H1 (cell line): Measurements from ENCODE around the gene CDHR2. TPM values are rescaled to one million over a fixed set of nuclear protein-coding genes. Genes with fewer than 3 reads are reported as not detected.

ENCODE experiments used
- BCL11A ChIP-seq, 2 experiments: IDR thresholded peaks; one replicate each; pipeline ENCODE4 v1.6.1; 2011; ENCODE audit warnings: low read depth in 2 of 2, low read length in 2 of 2, mild to moderate bottlenecking in 2 of 2
- polyA plus RNA-seq, 7 experiments: library from polyadenylated mRNA; depleted of rRNA in 3 of 7; stranded (reverse) in 5 of 7; unstranded in 2 of 7; fragments of >200 nt in 5 of 7; fragments of 200-250 nt in 2 of 7; gene quantifications; 1 replicate in 5 of 7; 2 replicates in 1 of 7; 4 replicates in 1 of 7; pipeline versions ENCODE4 v1.2.1 to v1.2.3, GENCODE V29; 2011 to 2013; ENCODE audit warnings: missing spikeins in 2 of 7, mixed read lengths in 2 of 7
- total RNA-seq: library from RNA; stranded (reverse); fragmentation: NEBNext Ultra II Directional; extraction: Animal tissue kit (Norgen Biotek cat#: 25700); gene quantifications from 2 replicates; pipeline ENCODE4 v1.2.1, GENCODE V29; 2021
- TF ChIP-seq, protein P1 (sequence below), 3 experiments: IDR thresholded peaks; 1 replicate in 2 of 3; 2 replicates in 1 of 3; pipeline versions ENCODE4 v1.5.1 to v1.6.1; 2011; ENCODE audit warnings: low read length in 3 of 3, mild to moderate bottlenecking in 3 of 3, inconsistent platforms in 2 of 3, low read depth in 1 of 3, moderate library complexity in 1 of 3; ENCODE audit not compliant: insufficient read depth in 1 of 3; ENCODE audit errors: control extremely low read depth in 1 of 3
- TF ChIP-seq, protein P2 (sequence below): IDR thresholded peaks from 2 replicates; pipeline ENCODE4 v1.6.1; 2012; ENCODE audit warnings: inconsistent platforms
- TF ChIP-seq, protein P3 (sequence below): IDR thresholded peaks from 2 replicates; pipeline ENCODE4 v1.6.1; 2012; ENCODE audit warnings: inconsistent platforms

Gene CDHR2
- total and polyA plus RNA-seq, 2 of the 8 experiments (the other 6 are each of a cell fraction or from before 2014, with no cell fraction given) = 0.02 to 0.43 TPM

DNA sequence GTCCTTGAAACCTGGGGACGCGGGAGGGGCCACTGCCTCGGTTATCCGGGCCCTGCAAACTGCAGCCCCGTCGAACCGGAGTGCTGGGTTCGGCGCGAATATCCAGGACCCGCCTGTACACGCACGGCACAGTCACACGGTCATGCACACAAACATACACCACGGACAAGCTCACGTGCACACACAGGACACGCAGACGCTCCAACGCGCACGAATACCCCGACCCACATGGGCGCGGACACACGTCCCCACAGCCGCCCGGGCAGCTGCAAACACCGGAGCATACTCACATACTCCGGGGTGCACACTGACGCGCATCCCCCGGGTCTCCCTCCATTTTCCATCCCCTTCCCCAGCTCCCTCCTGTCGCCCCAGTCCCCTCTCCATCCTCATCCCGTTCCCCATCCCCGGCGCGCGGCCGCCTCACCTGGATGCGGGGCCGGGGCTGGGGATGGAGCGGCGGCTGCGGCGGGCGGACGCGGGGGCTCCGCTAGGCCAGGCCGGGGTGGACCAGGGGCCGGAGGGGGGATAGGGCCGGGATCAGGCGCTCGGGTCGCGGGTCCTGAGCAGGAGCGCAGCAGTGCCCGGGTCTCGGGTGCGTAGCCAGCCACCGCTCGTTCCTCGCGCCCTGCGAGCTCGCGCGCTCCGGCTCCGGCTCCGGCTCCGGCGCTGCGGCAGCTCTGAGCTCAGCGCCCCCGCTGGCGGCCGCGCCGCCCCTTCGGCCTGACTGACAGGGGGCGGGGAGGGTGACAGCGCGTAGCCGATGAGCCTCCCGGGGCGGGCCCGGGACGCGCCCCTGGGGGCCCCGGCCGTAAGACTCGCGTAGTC is 80.9 kb downstream of the CDHR2 start, which contains the start of the genes EIF4E1B and SNCB (continued):
- TF ChIP-seq, protein P1, sequence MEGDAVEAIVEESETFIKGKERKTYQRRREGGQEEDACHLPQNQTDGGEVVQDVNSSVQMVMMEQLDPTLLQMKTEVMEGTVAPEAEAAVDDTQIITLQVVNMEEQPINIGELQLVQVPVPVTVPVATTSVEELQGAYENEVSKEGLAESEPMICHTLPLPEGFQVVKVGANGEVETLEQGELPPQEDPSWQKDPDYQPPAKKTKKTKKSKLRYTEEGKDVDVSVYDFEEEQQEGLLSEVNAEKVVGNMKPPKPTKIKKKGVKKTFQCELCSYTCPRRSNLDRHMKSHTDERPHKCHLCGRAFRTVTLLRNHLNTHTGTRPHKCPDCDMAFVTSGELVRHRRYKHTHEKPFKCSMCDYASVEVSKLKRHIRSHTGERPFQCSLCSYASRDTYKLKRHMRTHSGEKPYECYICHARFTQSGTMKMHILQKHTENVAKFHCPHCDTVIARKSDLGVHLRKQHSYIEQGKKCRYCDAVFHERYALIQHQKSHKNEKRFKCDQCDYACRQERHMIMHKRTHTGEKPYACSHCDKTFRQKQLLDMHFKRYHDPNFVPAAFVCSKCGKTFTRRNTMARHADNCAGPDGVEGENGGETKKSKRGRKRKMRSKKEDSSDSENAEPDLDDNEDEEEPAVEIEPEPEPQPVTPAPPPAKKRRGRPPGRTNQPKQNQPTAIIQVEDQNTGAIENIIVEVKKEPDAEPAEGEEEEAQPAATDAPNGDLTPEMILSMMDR (IDR thresholded peaks at IDR 0.05; ENCODE audit: control extremely low read depth in 1 of 3, insufficient read depth in 1 of 3, low read depth in 1 of 3, low read length in 3 of 3) = no peak
- TF ChIP-seq, protein P2, sequence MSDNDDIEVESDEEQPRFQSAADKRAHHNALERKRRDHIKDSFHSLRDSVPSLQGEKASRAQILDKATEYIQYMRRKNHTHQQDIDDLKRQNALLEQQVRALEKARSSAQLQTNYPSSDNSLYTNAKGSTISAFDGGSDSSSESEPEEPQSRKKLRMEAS = peak; percentile 63
- TF ChIP-seq, protein P3, sequence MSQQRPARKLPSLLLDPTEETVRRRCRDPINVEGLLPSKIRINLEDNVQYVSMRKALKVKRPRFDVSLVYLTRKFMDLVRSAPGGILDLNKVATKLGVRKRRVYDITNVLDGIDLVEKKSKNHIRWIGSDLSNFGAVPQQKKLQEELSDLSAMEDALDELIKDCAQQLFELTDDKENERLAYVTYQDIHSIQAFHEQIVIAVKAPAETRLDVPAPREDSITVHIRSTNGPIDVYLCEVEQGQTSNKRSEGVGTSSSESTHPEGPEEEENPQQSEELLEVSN = peak; percentile 50; the same call in 1 of the 2 replicates
- TF ChIP-seq BCL11A (IDR thresholded peaks at IDR 0.05; ENCODE audit: low read depth in 2 of 2, low read length in 2 of 2) = peak in 1 of 2 experiments; percentile 11
